Endothelial cell of umbilical vein (primary cell): ENCODE data around the gene SLC22A15. TPM values are rescaled to one million over a fixed set of nuclear protein-coding genes. Genes with fewer than 3 reads are reported as not detected.

ENCODE experiments used
- BruUV-seq: library from RNA; stranded (reverse); fragments of 400-500 nt; replicated peaks from 2 replicates; lab custom pipeline; 2021; lab: Mats Ljungman, UMichigan
- CTCF ChIA-PET: fragments of 300-600, 350-600 bp; sonication (Branson Sonifier 250); formaldehyde crosslinking; loops from one replicate; lab custom pipeline; 2021; ENCODE audit warnings: antibody characterized with exemption, inconsistent platforms; lab: Charles Lee
- POLR2A ChIA-PET: fragments of 300-600, 350-600 bp; sonication (Branson Sonifier 250); formaldehyde crosslinking; loops from one replicate; lab custom pipeline; 2021; ENCODE audit warnings: antibody characterized with exemption, inconsistent platforms; lab: Charles Lee
- DNase-seq: peaks from one replicate; pipeline ENCODE4 v3.0.0-alpha.2; 2011; ENCODE audit warnings: low read depth, low spot score
- FAIRE-seq: peaks from 2 replicates; lab custom pipeline; 2011; peaks lifted over from hg19 to GRCh38; lab: Jason Lieb, UNC
- H2AFZ ChIP-seq: 2 replicates; pipeline ENCODE4 v1.6.0; 2012; ENCODE audit warnings: low read depth, low read length, control low read depth, inconsistent platforms
- H3K27ac ChIP-seq: 2 replicates; pipeline ENCODE4 v1.5.1; 2011; ENCODE audit warnings: low read depth, mild to moderate bottlenecking, control low read depth, low read length, moderate library complexity; ENCODE audit not compliant: insufficient read depth
- H3K27me3 ChIP-seq, 2 experiments: 2 replicates each; pipeline versions ENCODE4 v1.6.0 to v1.6.1; 2011; ENCODE audit warnings: low read length in 2 of 2, mixed read lengths in 1 of 2; ENCODE audit not compliant: control insufficient read depth in 2 of 2, insufficient read depth in 2 of 2
- H3K36me3 ChIP-seq, 2 experiments: 2 replicates in 1 of 2; 3 replicates in 1 of 2; pipeline ENCODE4 v1.5.1; 2011; ENCODE audit warnings: low read length in 2 of 2, mild to moderate bottlenecking in 1 of 2, moderate library complexity in 1 of 2; ENCODE audit not compliant: control insufficient read depth in 2 of 2, insufficient read depth in 2 of 2; ENCODE audit errors: extremely low read depth in 1 of 2
- H3K4me1 ChIP-seq: 3 replicates; pipeline ENCODE4 v1.5.1; 2011; ENCODE audit warnings: mild to moderate bottlenecking, low read length; ENCODE audit not compliant: control insufficient read depth, insufficient read depth; ENCODE audit errors: extremely low read depth
- H3K4me2 ChIP-seq: 2 replicates; pipeline ENCODE4 v1.6.1; 2011; ENCODE audit warnings: low read length, control low read depth, mixed read lengths; ENCODE audit not compliant: insufficient read depth
- H3K4me3 ChIP-seq, 3 experiments: fragments of 200-600 bp in 1 of 3; sonication (generic), shearing (Covaris generic) in 1 of 3; replicated peaks in 1 of 3; 2 replicates each; pipeline ENCODE4 v1.5.1; 2011 to 2016; ENCODE audit warnings: control low read depth in 3 of 3, low read length in 3 of 3, mild to moderate bottlenecking in 2 of 3, inconsistent platforms in 1 of 3, low read depth in 1 of 3, moderate library complexity in 1 of 3; ENCODE audit not compliant: insufficient read depth in 1 of 3
- H3K79me2 ChIP-seq: 2 replicates; pipeline ENCODE4 v1.6.0; 2012; ENCODE audit warnings: low read length, inconsistent platforms; ENCODE audit not compliant: control insufficient read depth, insufficient read depth
- H3K9ac ChIP-seq: replicated peaks from 2 replicates; pipeline ENCODE3; 2011; ENCODE audit warnings: low read length, control low read depth; ENCODE audit not compliant: insufficient read depth; ENCODE audit errors: extremely low read depth
- H3K9me1 ChIP-seq: replicated peaks from 3 replicates; pipeline ENCODE4 v1.6.0; 2011; ENCODE audit warnings: mild to moderate bottlenecking, low read length; ENCODE audit not compliant: control insufficient read depth, insufficient read depth; ENCODE audit errors: extremely low read depth
- H3K9me3 ChIP-seq: replicated peaks from 2 replicates; pipeline ENCODE4 v1.5.1; 2012; ENCODE audit warnings: low read length, inconsistent platforms; ENCODE audit not compliant: control insufficient read depth, insufficient read depth
- H4K20me1 ChIP-seq: replicated peaks from 2 replicates; pipeline ENCODE3; 2011; ENCODE audit warnings: mild to moderate bottlenecking, low read length; ENCODE audit not compliant: control insufficient read depth, insufficient read depth; ENCODE audit errors: extremely low read depth
- CTCF ChIP-seq, 2 donors: IDR thresholded peaks; 1 replicate in 1 of 2; 2 replicates in 1 of 2; pipeline ENCODE4 v1.5.1; 2011; ENCODE audit warnings: low read length in 2 of 2, mild to moderate bottlenecking in 2 of 2, moderate library complexity in 2 of 2, control low read depth in 1 of 2, inconsistent platforms in 1 of 2, low read depth in 1 of 2; ENCODE audit not compliant: insufficient read depth in 1 of 2; ENCODE audit errors: extremely low read depth in 1 of 2
- EZH2 ChIP-seq: IDR thresholded peaks from 2 replicates; pipeline ENCODE4 v1.6.1; 2012; ENCODE audit warnings: borderline replicate concordance, low read depth, mild to moderate bottlenecking, moderate library complexity, low read length, inconsistent platforms; ENCODE audit not compliant: severe bottlenecking
- FOS ChIP-seq: IDR thresholded peaks from 2 replicates; pipeline ENCODE4 v1.6.1; 2011; ENCODE audit warnings: mild to moderate bottlenecking, low read length, moderate library complexity, borderline replicate concordance; ENCODE audit not compliant: insufficient read depth
- GATA2 ChIP-seq: IDR thresholded peaks from 2 replicates; pipeline ENCODE4 v1.7.0; 2011; ENCODE audit warnings: low read depth, mild to moderate bottlenecking, moderate library complexity, mixed read lengths, low read length; ENCODE audit not compliant: insufficient read length, insufficient read depth
- JUN ChIP-seq: IDR thresholded peaks from 2 replicates; pipeline ENCODE4 v1.6.1; 2011; ENCODE audit warnings: borderline replicate concordance, low read depth; ENCODE audit not compliant: insufficient read length, insufficient read depth
- MAX ChIP-seq: IDR thresholded peaks from 2 replicates; pipeline ENCODE4 v1.6.1; 2011; ENCODE audit not compliant: insufficient read depth, insufficient read length
- MYC ChIP-seq: IDR thresholded peaks from one replicate; pipeline ENCODE4 v1.6.1; 2011; ENCODE audit warnings: mild to moderate bottlenecking, low read depth, low read length
- POLR2A ChIP-seq: IDR thresholded peaks from 2 replicates; pipeline ENCODE4 v1.6.1; 2012; ENCODE audit warnings: low read depth, mild to moderate bottlenecking, control low read depth, low read length
- POLR2AphosphoS5 ChIP-seq: IDR thresholded peaks from 2 replicates; pipeline ENCODE4 v1.6.1; 2012; ENCODE audit warnings: low read depth, mild to moderate bottlenecking, control low read depth, low read length, moderate library complexity; ENCODE audit not compliant: insufficient read depth
- dilution Hi-C: fragments of 300-500 bp; cut with MboI; formaldehyde crosslinking; loops from one replicate; pipeline ENCODE4 v1.15.0; 2019; ENCODE audit warnings: low sequenced_read_pairs; ENCODE audit not compliant: extremely low pct_ligation_motif_present
- intact Hi-C: fragments of 100-400 bp; cut with micrococcal nuclease; formaldehyde crosslinking; loops from one replicate; pipeline ENCODE4 v1.10.0; 2022
- polyA plus RNA-seq, 4 experiments: library from polyadenylated mRNA; depleted of rRNA in 3 of 4; stranded (reverse) in 3 of 4; unstranded in 1 of 4; fragments of >200 nt; gene quantifications; 2 replicates each; pipeline versions ENCODE4 v1.2.1 to v1.2.3, GENCODE V29; 2011 to 2012; ENCODE audit warnings: missing spikeins in 1 of 4
- total RNA-seq: library from RNA; stranded (reverse); gene quantifications from 2 replicates; pipeline ENCODE4 v1.2.3, GENCODE V29; 2021

The SLC22A15 gene
- total and polyA plus RNA-seq, 2 donors (not counting 3 experiments of a cell fraction or from before 2014, with no cell fraction given) = 0.44 TPM; not detected in 1

- H3K4me2 ChIP-seq = no peak overlapping the region
- no TSS peak for BruUV-seq
- H3K27me3 ChIP-seq = no peaks in the 10 kb centered on the region
- no peak overlapping the region for H3K4me3 ChIP-seq
- H2AFZ ChIP-seq = no peak overlapping the region
- TF ChIP-seq MAX = no peak
- no peak for TF ChIP-seq EZH2
- TF ChIP-seq MYC = no peak
- TF ChIP-seq JUN = no peak
- no peak for TF ChIP-seq FOS
- TF ChIP-seq GATA2 = no peak
- no peak for TF ChIP-seq POLR2AphosphoS5
- TF ChIP-seq CTCF (IDR thresholded peaks at IDR 0.05; ENCODE audit: extremely low read depth in 1 of 2, insufficient read depth in 1 of 2, low read depth in 1 of 2, low read length in 2 of 2) = no peak
- TF ChIP-seq POLR2A = no peak
- H4K20me1 ChIP-seq = no peaks in the 10 kb centered on the region
- no peak for DNase-seq
- H3K9me1 ChIP-seq = no peaks in the 10 kb centered on the region
- no peaks in the 10 kb centered on the region for H3K9me3 ChIP-seq
- H3K4me1 ChIP-seq = no peaks in the 10 kb centered on the region
- dilution Hi-C loops = no loop called here
- intact Hi-C loops = no loop called here
- no peak overlapping the region for H3K9ac ChIP-seq
- CTCF ChIA-PET = interaction anchor here (1.7 to 2.8 kb wide), 3 partner anchors 11 to 21 kb away, joined by 4 to 9 read pairs (median 5); no protein-coding TSS in a partner anchor
- no peaks in the 10 kb centered on the region for H3K79me2 ChIP-seq
- POLR2A ChIA-PET = no interaction called here
- FAIRE-seq = no peak
- no peak overlapping the region for H3K27ac ChIP-seq
- no peaks in the 10 kb centered on the region for H3K36me3 ChIP-seq
Measured at GRCh38 chr1:116001739-116002487, 25.6 kb downstream of the SLC22A15 start.
